GM21526 (cell line): Measurements from ENCODE around the gene RAB3B.
"Not testable (repeated sequence)": the region's sequence is repeated elsewhere in the genome, so short reads cannot be mapped to it uniquely, and the experiment has no call there.

Experiments used
- ATAC-seq: cut with Tn5 transposase; IDR thresholded peaks from one replicate; pipeline ENCODE4 v1.9.1; 2021; ENCODE audit warnings: moderate library complexity; ENCODE audit not compliant: unreplicated experiment, low FRiP score

Gene RAB3B

GRCh38 chr1:51877434-51878307 is 112.8 kb downstream of the RAB3B start:
- no peak for ATAC-seq

GRCh38 chr1:51875836-51876235 is 114.7 kb downstream of the RAB3B start:
- no peak for ATAC-seq

GRCh38 chr1:51875291-51875772 is 115.2 kb downstream of the RAB3B start:
- no peak for ATAC-seq

- ATAC-seq, result not testable (repeated sequence)
Observed at GRCh38 chr1:51873270-51873669, 117.2 kb downstream of the RAB3B start.

GRCh38 chr1:51871351-51871975 is 119.0 kb downstream of the RAB3B start:
- ATAC-seq, result no peak

GRCh38 chr1:51870603-51871350 is 119.7 kb downstream of the RAB3B start:
- ATAC-seq, result no peak

- no peak for ATAC-seq
Observed at GRCh38 chr1:51867479-51868232, 122.8 kb downstream of the RAB3B start.

GRCh38 chr1:51863384-51863783 is 127.1 kb downstream of the RAB3B start:
- no peak for ATAC-seq

- no peak for ATAC-seq
Observed at GRCh38 chr1:51861669-51862068, 128.8 kb downstream of the RAB3B start.

- no peak for ATAC-seq
Observed at GRCh38 chr1:51859735-51860134, 130.8 kb downstream of the RAB3B start.

GRCh38 chr1:51859333-51859732 is 131.2 kb downstream of the RAB3B start:
- ATAC-seq, result no peak

GRCh38 chr1:51858892-51859291 is 131.6 kb downstream of the RAB3B start:
- ATAC-seq, result no peak
